CD14-positive monocyte (primary cell): ENCODE measurements around the gene EEF1AKMT1. TPM values are rescaled to one million over a fixed set of nuclear protein-coding genes. Genes with fewer than 3 reads are reported as not detected.

ENCODE experiments used
- DNase-seq, 3 donors: peaks; one replicate each; pipeline ENCODE4 v3.0.0-alpha.2; 2011 to 2022
- H2AFZ ChIP-seq: 2 replicates; pipeline ENCODE4 v1.6.0; 2012; ENCODE audit warnings: mild to moderate bottlenecking, low read depth, low read length, inconsistent platforms; ENCODE audit not compliant: insufficient read depth, poor library complexity, severe bottlenecking
- H3K27ac ChIP-seq, 2 donors: 1 replicate in 1 of 2; 2 replicates in 1 of 2; pipeline ENCODE4 v1.5.1; 2012 to 2013; ENCODE audit warnings: low read length in 2 of 2, control low read depth in 1 of 2, inconsistent platforms in 1 of 2, low read depth in 1 of 2, mild to moderate bottlenecking in 1 of 2
- H3K27me3 ChIP-seq, 2 donors: one replicate each; pipeline versions ENCODE4 v1.6.0 to v1.6.1; 2011 to 2013; ENCODE audit warnings: low read length in 2 of 2; ENCODE audit not compliant: control insufficient read depth in 2 of 2, insufficient read depth in 2 of 2
- H3K36me3 ChIP-seq, 2 donors: replicated peaks in 1 of 2; 1 replicate in 1 of 2; 2 replicates in 1 of 2; pipeline versions ENCODE4 v1.5.1 to v1.6.1; 2012 to 2013; ENCODE audit warnings: low read length in 2 of 2, control low read depth in 1 of 2, inconsistent platforms in 1 of 2, mild to moderate bottlenecking in 1 of 2; ENCODE audit not compliant: insufficient read depth in 2 of 2, control insufficient read depth in 1 of 2
- H3K4me1 ChIP-seq, 2 donors: 1 replicate in 1 of 2; 2 replicates in 1 of 2; pipeline versions ENCODE4 v1.5.1 to v1.6.1; 2012 to 2013; ENCODE audit warnings: low read length in 2 of 2, control low read depth in 1 of 2, inconsistent platforms in 1 of 2, mild to moderate bottlenecking in 1 of 2, moderate library complexity in 1 of 2; ENCODE audit not compliant: insufficient read depth in 2 of 2, control insufficient read depth in 1 of 2
- H3K4me2 ChIP-seq: replicated peaks from 2 replicates; pipeline ENCODE3; 2012; ENCODE audit warnings: low read length, moderate library complexity, mild to moderate bottlenecking; ENCODE audit not compliant: poor library complexity, severe bottlenecking; ENCODE audit errors: extremely low read depth
- H3K4me3 ChIP-seq, 3 experiments: fragments of 200-600 bp in 1 of 3; sonication (generic) in 1 of 3; replicated peaks in 1 of 3; 1 replicate in 2 of 3; 2 replicates in 1 of 3; pipeline ENCODE4 v1.5.1; 2011 to 2013; ENCODE audit warnings: low read length in 3 of 3, mild to moderate bottlenecking in 3 of 3, control low read depth in 2 of 3, low read depth in 2 of 3, inconsistent platforms in 1 of 3, moderate library complexity in 1 of 3
- H3K79me2 ChIP-seq: 2 replicates; pipeline ENCODE4 v1.6.0; 2012; ENCODE audit warnings: mild to moderate bottlenecking, control low read depth, inconsistent platforms, low read length, moderate library complexity; ENCODE audit not compliant: insufficient read depth
- H3K9ac ChIP-seq: 2 replicates; pipeline ENCODE4 v1.6.0; 2017; ENCODE audit warnings: low read length, mild to moderate bottlenecking; ENCODE audit not compliant: insufficient read depth, poor library complexity, severe bottlenecking
- H3K9me3 ChIP-seq, 2 donors: replicated peaks in 1 of 2; 1 replicate in 1 of 2; 2 replicates in 1 of 2; pipeline versions ENCODE4 v1.5.1 to v1.6.1; 2012 to 2013; ENCODE audit warnings: low read length in 2 of 2, control low read depth in 1 of 2; ENCODE audit not compliant: control insufficient read depth in 1 of 2, insufficient read depth in 1 of 2
- H4K20me1 ChIP-seq: 2 replicates; pipeline ENCODE4 v1.6.0; 2012; ENCODE audit warnings: mild to moderate bottlenecking, low read length, control low read depth, moderate library complexity; ENCODE audit not compliant: insufficient read depth
- H3K27ac Mint-ChIP-seq, 7 donors: one replicate each; pipeline ENCODE4 v1.8.0; 2020; ENCODE audit warnings: mild to moderate bottlenecking in 7 of 7, mixed read lengths in 7 of 7, moderate library complexity in 6 of 7, inconsistent platforms in 2 of 7
- H3K27me3 Mint-ChIP-seq, 3 donors: one replicate each; pipeline ENCODE4 v1.8.0; 2021 to 2022; ENCODE audit warnings: low read depth in 3 of 3, mild to moderate bottlenecking in 3 of 3, mixed read lengths in 3 of 3, moderate library complexity in 3 of 3, inconsistent platforms in 1 of 3
- H3K36me3 Mint-ChIP-seq, 2 donors: one replicate each; pipeline ENCODE4 v1.8.0; 2020; ENCODE audit warnings: mixed read lengths in 2 of 2, inconsistent platforms in 1 of 2, mild to moderate bottlenecking in 1 of 2
- H3K4me1 Mint-ChIP-seq: one replicate; pipeline ENCODE4 v1.8.0; 2020; ENCODE audit warnings: mild to moderate bottlenecking, mixed read lengths
- H3K4me3 Mint-ChIP-seq, 2 donors: one replicate each; pipeline ENCODE4 v1.8.0; 2020; ENCODE audit warnings: mild to moderate bottlenecking in 2 of 2, mixed read lengths in 2 of 2, moderate library complexity in 1 of 2
- H3K9me3 Mint-ChIP-seq, 7 donors: one replicate each; pipeline ENCODE4 v1.8.0; 2020 to 2022; ENCODE audit warnings: mixed read lengths in 7 of 7, mild to moderate bottlenecking in 6 of 7, moderate library complexity in 6 of 7, inconsistent platforms in 2 of 7
- CTCF ChIP-seq: fragments of 200-600 bp; IDR thresholded peaks from one replicate; pipeline ENCODE4 v1.8.0; 2022; ENCODE audit warnings: antibody characterized with exemption, mild to moderate bottlenecking
- WGBS: methylation state at CpG from one replicate; pipeline ENCODE4 v1.1.5; 2013; ENCODE audit warnings: missing lambda C conversion rate; ENCODE audit not compliant: insufficient coverage; 5-methylcytosine and 5-hydroxymethylcytosine counted together
- intact Hi-C, 2 donors: fragments of 100-400 bp; cut with micrococcal nuclease; formaldehyde crosslinking; loops; one replicate each; pipeline versions ENCODE4 v1.15.0 to v1.15.1; 2023
- polyA plus RNA-seq, 3 donors: library from polyadenylated mRNA; depleted of rRNA in 1 of 3; unstranded in 2 of 3; stranded (reverse) in 1 of 3; fragments of 300-500 nt in 2 of 3; fragments of >200 nt in 1 of 3; fragmentation: Illumina TruSeq in 2 of 3; gene quantifications; 1 replicate in 2 of 3; 2 replicates in 1 of 3; pipeline ENCODE4 v1.2.3, GENCODE V29; 2012 to 2021

Gene EEF1AKMT1
- polyA plus RNA-seq, 3 donors: 1.7 to 4.2 (median 4.2) TPM

GRCh38 chr13:20780317-20780716 lies 6.6 kb upstream of the EEF1AKMT1 start:
- Histone ChIP-seq H3K27me3 (no peaks in the 10 kb centered on the region), H3K9me3 (no peaks in the 10 kb centered on the region), H3K4me1 (no peaks in the 10 kb centered on the region), H3K36me3 (peaks cover 33 to 51% of the 10 kb centered on the region in 2 donors), H3K4me2 (no peak overlapping the region), H3K4me3 (no peak overlapping the region), H3K79me2 (no peaks in the 10 kb centered on the region), H3K9ac (no peak overlapping the region), H3K27ac (no peak overlapping the region), H2AFZ (no peak overlapping the region), H4K20me1 (no peaks in the 10 kb centered on the region)
- Mint-ChIP-seq H3K36me3 (peaks cover 23 to 24% of the 10 kb centered on the region in 2 donors), H3K4me1 (no peaks in the 10 kb centered on the region), H3K4me3 (no peak overlapping the region), H3K9me3 (no peaks in the 10 kb centered on the region), H3K27ac (no peak overlapping the region), H3K27me3 (no peaks in the 10 kb centered on the region)
- no CpG with 5 or more reads among the region's 1 CpG for WGBS
- intact Hi-C loops: no loop called here
- DNase-seq: no peak
- no peak for TF ChIP-seq CTCF

- TF ChIP-seq CTCF: no peak
- Mint-ChIP-seq H3K9me3 (no peaks in the 10 kb centered on the region), H3K36me3 (peaks cover 22 to 23% of the 10 kb centered on the region in 2 donors), H3K27ac (no peak overlapping the region), H3K4me1 (no peaks in the 10 kb centered on the region), H3K27me3 (no peaks in the 10 kb centered on the region), H3K4me3 (no peak overlapping the region)
- Histone ChIP-seq H2AFZ (no peak overlapping the region), H3K27me3 (no peaks in the 10 kb centered on the region), H3K4me1 (no peaks in the 10 kb centered on the region), H3K36me3 (peaks cover 30 to 42% of the 10 kb centered on the region in 2 donors), H4K20me1 (no peaks in the 10 kb centered on the region), H3K4me3 (no peak overlapping the region), H3K9me3 (no peaks in the 10 kb centered on the region), H3K79me2 (no peaks in the 10 kb centered on the region), H3K4me2 (no peak overlapping the region), H3K27ac (no peak overlapping the region), H3K9ac (no peak overlapping the region)
- WGBS: no CpG with 5 or more reads among the region's 7 CpGs
- intact Hi-C loops: no loop called here
- no peak for DNase-seq
Observed at GRCh38 chr13:20779405-20779804, 5.6 kb upstream of the EEF1AKMT1 start.
